Measurements from ENCODE around the gene C9. TPM values are rescaled to one million over a fixed set of nuclear protein-coding genes. Genes with fewer than 3 reads are reported as not detected.

C9 gene
- total RNA-seq, 1 donor from 2014 or later, result not detected

DNA sequence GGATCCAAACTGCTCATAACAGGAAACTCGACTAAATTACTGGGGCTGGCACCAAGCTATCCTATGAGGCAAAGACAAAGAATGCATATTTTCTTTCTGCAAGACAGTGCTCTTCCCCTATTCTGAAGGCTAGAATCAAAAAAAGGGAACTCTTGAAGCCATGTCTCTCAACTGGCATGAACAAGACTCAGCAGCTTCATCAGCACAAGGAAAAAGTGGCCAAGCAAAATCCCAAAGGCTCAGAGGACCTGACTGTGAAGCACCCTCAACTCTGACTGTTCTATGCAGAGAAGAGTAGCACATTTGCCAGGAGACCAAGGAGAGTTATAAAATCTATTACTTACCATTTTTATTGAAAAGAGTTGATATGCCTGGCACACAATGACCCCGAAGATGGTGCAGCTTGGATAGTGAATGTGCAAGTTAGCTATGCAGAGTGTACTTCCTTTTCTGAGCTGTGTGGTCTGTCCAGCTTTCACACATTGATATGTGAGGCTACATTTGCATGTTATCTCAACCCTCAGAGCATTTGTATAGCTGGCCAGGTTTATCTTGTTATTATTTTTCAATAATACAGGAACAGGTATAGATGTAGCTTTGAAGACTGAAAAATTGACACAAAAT, 94.0 kb downstream of the C9 start:
- no peaks in the 10 kb centered on the region for H3K9me3 ChIP-seq
- H3K36me3 ChIP-seq, result no peaks in the 10 kb centered on the region
- intact Hi-C loops (cut with DNase I), result no loop called here
- no peak for DNase-seq (ENCODE audit: extremely low spot score in 2 of 2)
- no peak overlapping the region for H3K27ac ChIP-seq
- TF ChIP-seq POLR2AphosphoS5 (IDR thresholded peaks at IDR 0.05; ENCODE audit: insufficient read depth in 1 of 2, low read depth in 1 of 2) (no peak), CTCF (IDR thresholded peaks at IDR 0.05) (no peak), POLR2A (IDR thresholded peaks at IDR 0.05) (no peak)
- H3K4me1 ChIP-seq, result no peaks in the 10 kb centered on the region
- no peaks in the 10 kb centered on the region for H3K27me3 ChIP-seq
- H3K4me3 ChIP-seq, result no peak overlapping the region

DNA sequence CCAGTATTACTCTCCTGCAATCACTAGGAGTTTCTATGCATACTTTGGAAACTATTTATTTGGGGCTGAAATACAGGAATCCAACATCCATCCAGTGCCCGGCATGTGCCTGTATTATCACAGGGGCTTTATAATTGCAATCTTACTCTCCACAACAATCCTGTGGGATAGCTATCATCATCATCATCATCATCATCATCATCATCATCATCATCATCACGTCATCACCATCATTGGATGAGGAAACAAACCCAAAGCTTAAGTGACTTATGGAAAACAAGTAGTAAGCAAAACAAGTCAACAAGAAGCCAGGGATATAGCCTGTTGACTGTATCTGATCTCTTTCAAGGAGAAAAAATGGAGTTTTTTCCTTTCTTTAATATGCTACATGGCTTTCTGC, 97.1 kb downstream of the C9 start:
- no peaks in the 10 kb centered on the region for H3K27me3 ChIP-seq
- no peaks in the 10 kb centered on the region for H3K4me1 ChIP-seq
- no peaks in the 10 kb centered on the region for H3K9me3 ChIP-seq
- intact Hi-C loops (cut with DNase I), result no loop called here
- no peak for DNase-seq (ENCODE audit: extremely low spot score in 2 of 2)
- no peak for TF ChIP-seq POLR2AphosphoS5 (IDR thresholded peaks at IDR 0.05; ENCODE audit: insufficient read depth in 1 of 2, low read depth in 1 of 2)
- TF ChIP-seq CTCF (IDR thresholded peaks at IDR 0.05), result no peak
- TF ChIP-seq POLR2A (IDR thresholded peaks at IDR 0.05), result no peak
- no peaks in the 10 kb centered on the region for H3K36me3 ChIP-seq
- no peak overlapping the region for H3K27ac ChIP-seq
- no peak overlapping the region for H3K4me3 ChIP-seq

- Histone ChIP-seq H3K27ac (no peak overlapping the region), H3K36me3 (no peaks in the 10 kb centered on the region), H3K4me3 (no peak overlapping the region), H3K27me3 (no peaks in the 10 kb centered on the region), H3K4me1 (no peaks in the 10 kb centered on the region), H3K9me3 (no peaks in the 10 kb centered on the region)
- TF ChIP-seq POLR2AphosphoS5 (IDR thresholded peaks at IDR 0.05; ENCODE audit: insufficient read depth in 1 of 2, low read depth in 1 of 2), result no peak
- TF ChIP-seq CTCF (IDR thresholded peaks at IDR 0.05), result no peak
- TF ChIP-seq POLR2A (IDR thresholded peaks at IDR 0.05), result no peak
- no peak for DNase-seq (ENCODE audit: extremely low spot score in 2 of 2)
- intact Hi-C loops (cut with DNase I), result no loop called here
These were observed 97.9 kb downstream of the C9 start for GRCh38 chr5:39266442-39266841.

DNA sequence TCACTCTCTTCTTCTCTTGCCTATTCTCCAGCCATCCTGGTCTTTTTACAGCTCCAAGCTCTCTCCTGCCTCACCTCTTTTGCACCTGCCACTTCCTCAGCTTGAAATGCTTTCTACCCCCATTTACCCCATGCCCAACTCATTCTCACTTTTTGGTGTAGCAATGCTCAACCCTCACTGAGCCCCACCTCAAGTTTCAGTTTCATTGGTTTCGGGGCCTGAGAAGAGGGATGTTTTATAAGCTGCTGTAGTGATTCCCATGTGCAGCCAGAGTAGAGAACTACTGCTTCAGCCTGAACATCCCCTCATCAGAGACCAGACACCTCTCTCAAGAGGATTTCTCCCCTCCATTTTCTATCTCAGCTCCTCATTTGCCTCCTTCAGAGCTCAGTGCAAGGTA, 99.8 kb downstream of the C9 start:
- Histone ChIP-seq H3K27me3 (no peaks in the 10 kb centered on the region), H3K36me3 (no peaks in the 10 kb centered on the region), H3K27ac (no peak overlapping the region), H3K4me3 (no peak overlapping the region), H3K4me1 (no peaks in the 10 kb centered on the region), H3K9me3 (no peaks in the 10 kb centered on the region)
- DNase-seq (ENCODE audit: extremely low spot score in 2 of 2), result no peak
- intact Hi-C loops (cut with DNase I), result no loop called here
- no peak for TF ChIP-seq POLR2AphosphoS5 (IDR thresholded peaks at IDR 0.05; ENCODE audit: insufficient read depth in 1 of 2, low read depth in 1 of 2)
- TF ChIP-seq CTCF (IDR thresholded peaks at IDR 0.05), result no peak
- TF ChIP-seq POLR2A (IDR thresholded peaks at IDR 0.05), result no peak

- no peaks in the 10 kb centered on the region for H3K4me1 ChIP-seq
- no peak for DNase-seq (ENCODE audit: extremely low spot score in 2 of 2)
- TF ChIP-seq CTCF (IDR thresholded peaks at IDR 0.05), result no peak
- TF ChIP-seq POLR2A (IDR thresholded peaks at IDR 0.05), result no peak
- TF ChIP-seq POLR2AphosphoS5 (IDR thresholded peaks at IDR 0.05; ENCODE audit: insufficient read depth in 1 of 2, low read depth in 1 of 2), result no peak
- no peaks in the 10 kb centered on the region for H3K9me3 ChIP-seq
- intact Hi-C loops (cut with DNase I), result no loop called here
- H3K27ac ChIP-seq, result no peak overlapping the region
- no peak overlapping the region for H3K4me3 ChIP-seq
- no peaks in the 10 kb centered on the region for H3K36me3 ChIP-seq
- no peaks in the 10 kb centered on the region for H3K27me3 ChIP-seq
These were observed 101.3 kb downstream of the C9 start for GRCh38 chr5:39262981-39263380.

Data from vagina (tissue), 2 donors.